Glomerular endothelial cell (primary cell): ENCODE measurements around the gene DFFB. TPM values are rescaled to one million over a fixed set of nuclear protein-coding genes. Genes with fewer than 3 reads are reported as not detected.
"Not testable (repeated sequence)": the region's sequence is repeated elsewhere in the genome, so short reads cannot be mapped to it uniquely, and the experiment has no call there.

ENCODE experiments used
- DNase-seq: peaks from one replicate; pipeline ENCODE4 v3.0.0-alpha.2; 2011; ENCODE audit warnings: low read depth, low spot score; ENCODE audit errors: extremely low read depth
- total RNA-seq: library from RNA; depleted of rRNA; stranded (reverse); fragments of >200 nt; gene quantifications from 2 replicates; pipeline ENCODE4 v1.2.3, GENCODE V29; 2015

The DFFB gene
- total RNA-seq, 1 donor from 2014 or later = 13.9 TPM

DNA sequence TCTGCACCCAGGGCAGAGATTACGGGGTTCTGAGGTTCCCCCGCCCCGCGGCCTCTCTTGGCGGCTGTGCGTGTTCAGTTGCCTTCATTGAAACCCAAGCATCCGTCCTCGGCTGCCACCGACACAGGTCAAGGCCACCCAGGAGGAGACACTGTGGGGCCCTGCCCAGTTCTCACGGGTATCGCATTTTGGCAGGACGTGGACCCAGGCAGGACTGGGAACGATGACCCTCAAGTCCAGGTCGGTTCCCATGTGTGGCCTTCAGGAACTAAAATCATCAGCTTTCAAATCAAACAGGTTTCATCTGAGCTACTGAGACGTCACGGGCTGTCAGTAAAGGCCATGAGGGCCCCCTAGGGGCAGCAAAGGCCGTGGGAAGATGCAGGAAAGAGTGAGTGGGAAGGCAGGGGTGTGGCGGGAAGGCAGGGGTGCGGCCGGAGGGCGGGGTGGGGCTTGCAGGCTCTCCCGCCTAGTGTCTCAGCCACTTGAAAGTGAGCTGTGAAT lies 49.8 kb downstream of the DFFB start:
- DNase-seq = no peak

DNA sequence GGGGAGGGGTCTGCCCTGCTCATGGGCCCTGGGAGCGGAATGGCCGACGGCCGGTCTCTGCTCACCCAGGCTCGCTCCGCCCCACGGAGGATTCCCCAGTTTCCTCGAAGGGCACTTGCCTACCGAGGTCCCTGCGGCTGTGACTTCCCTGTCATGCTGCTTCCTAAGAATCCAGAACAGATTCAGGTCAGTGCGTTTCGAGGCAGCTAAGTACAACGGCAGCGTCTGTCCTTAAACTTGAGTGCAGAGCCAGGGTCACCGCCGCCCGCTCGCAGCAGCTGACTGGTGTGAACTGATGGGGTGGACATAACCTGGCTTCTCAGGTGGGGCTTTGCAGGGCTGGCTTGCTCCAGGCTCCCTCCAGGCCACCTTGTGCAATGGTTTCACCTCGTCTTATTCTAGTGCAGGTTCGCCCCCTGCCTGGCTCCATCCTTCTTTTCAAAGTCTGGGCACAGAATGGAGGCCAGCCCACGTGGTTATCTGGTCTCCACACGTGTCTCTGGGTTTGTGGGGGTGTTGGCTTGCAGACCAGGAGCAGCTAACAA lies 50.4 kb downstream of the DFFB start:
- DNase-seq = no peak

DNA sequence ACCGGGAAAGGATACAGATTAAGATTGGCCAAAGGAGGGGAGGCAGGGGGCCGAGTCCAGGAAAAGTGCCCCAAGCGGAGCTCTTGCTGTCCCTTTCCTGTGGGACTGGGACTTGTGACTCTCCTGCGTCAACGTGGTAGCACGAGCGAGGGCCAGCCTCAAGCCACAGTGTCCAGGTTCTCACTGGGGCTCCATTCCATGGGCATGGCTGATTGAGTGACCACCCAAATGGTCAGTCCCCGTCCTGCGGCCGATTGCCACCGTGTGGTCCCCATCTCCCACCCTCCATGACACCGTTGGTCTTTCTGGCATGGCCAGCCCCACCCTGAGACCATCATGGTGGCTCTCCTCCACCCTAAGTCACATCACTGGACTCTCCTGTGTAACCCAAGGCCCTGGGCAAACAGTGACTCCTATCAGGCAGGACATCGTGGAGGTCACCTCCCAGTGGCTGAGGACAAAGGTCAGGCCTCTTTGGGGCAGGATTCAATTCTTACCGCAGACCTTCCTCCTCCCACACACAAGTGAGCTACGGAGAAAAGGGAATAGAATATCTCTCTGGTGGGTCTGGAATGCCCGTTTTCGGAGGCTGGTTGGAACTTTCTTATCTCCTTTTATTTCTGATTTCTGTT lies 51.7 kb downstream of the DFFB start:
- no peak for DNase-seq

DNA sequence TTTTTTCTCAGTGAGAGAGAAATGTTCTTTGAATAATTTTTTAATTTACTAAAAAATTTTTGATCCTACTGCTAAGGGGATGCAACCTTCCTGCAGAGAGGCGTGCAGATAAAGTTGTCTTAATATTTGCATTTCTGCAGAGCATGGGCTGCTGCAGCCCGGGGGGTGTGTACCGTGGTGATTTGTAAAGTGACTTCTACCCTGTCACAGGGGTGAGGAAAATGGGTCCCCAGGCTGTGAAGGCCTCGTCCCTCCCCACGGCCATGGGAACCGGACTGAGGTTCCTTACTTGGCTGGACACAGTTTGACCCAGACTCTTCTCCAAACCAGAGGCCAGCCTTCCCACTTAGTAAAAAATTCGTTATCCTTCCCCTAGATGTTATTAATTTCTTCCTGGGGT lies 52.3 kb downstream of the DFFB start:
- no peak for DNase-seq

DNA sequence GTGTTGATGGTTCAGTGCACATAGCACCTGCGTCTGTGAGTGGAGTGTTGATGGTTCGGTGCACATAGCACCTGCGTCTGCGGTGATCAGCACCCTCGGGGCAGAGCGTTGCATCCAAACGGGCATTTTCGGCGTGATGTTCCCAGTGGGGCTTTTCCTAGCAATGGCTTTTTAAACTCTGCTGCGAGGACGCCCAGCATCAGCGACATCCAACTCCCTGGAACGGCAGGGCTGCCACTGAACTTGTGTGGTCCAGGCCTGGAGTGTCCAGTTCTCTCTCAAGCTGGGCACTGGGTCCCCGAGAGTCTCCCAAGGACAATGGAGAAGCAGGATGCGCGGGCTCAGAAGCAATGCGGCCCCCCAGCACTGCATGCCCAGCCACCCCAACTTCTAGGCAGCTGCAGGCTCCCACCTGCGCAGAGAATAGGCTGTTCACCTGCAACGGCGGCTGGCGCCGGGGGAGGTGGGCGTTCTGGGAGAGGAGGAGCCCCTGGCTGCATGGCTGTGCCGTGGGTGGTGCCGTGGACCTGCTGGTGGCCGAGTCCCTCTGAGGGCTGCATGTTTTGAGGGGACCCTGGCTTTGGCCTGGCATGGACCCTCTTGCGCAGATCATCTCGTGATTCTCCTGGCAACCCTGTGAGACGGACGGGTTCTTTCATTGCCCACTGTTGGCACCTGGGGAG lies 52.9 kb downstream of the DFFB start:
- DNase-seq = no peak

DNA sequence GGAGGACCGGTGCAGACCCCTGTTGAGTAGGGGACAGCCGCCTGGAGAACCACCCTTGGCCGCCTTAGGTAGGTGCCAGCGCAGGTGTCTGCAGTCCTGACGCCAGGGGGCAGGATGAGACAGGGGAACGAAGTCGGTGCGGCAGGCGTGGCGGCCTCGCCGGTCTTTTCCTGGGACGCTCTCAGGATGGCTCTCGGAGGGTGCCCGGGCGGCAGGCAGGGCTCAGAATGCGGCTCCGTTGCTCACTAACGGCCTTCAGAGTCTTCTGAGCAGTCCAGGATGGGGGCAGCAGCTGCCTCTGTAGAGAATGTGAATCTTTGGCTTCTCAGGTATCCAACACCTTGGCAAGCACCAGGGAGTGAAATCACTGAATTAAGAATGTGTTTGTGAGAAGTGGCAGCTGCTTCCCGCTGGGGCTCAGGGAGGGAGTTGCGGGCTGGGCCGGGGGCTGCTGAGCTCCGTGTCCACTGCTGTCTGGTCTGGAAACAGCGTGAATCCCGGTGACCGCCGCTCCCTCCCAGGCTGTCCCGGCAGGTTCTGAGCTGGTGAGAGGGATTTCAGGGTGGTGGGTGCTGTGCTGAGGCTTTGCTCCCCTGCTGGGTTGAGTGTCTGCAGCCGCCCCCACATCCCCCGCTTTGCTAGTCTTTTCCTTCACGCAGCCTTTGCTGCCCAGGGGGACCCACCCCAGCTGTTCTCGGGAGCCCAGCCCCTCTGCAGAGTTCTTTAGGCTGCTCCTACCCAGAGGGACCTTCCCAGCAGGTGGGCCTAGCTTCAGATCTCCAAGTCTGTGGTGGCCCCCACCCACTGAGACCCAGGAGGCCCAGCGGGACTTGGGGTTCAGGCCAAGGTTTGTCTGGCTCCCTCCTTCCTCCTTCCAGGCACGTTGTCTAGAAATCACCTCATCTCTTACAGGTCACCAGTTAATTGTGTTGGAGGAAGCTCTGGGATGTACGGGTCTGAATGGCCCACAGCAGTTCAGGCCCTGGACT lies 53.9 kb downstream of the DFFB start:
- DNase-seq = no peak

DNA sequence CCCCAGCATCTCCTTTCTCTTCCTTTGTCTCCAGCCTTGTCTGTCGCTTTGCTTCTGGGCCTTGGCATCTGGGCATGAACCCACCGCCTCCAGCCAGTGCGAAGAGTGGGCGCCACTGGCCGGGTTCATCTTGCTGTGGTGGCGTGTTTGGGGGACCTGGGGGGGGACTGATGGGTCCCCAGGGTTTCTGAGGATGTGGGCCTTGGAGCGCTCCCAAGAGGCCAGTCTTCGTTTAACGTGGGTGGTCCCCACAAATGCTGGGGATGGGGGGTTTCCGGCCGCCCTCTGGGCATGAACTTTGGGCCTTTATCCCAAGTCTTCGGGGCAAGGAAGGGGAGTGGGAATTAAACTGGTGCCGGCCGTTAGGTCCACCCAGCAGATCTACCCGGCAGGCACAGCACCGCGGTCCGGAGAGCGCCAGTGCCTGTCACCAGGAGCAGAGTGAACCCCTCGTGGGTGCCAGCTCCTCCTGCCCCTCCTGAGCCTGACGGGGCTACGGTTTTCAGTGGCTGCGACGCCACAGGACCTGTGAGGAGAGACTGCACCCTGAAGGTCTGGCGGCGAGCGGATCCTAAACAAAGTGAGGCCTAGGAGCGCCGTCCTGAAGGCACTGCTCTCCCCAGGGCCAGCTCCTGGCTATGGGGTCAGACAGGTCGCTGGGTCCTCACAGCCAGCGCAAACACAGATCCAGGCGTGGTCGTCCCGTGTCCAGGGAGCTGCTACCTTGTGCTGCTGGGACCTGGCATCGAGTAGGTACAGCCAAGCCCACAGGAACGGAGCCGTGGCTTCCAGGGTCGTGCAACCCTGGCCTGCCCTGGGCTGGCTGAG lies 54.9 kb downstream of the DFFB start:
- DNase-seq = no peak

DNA sequence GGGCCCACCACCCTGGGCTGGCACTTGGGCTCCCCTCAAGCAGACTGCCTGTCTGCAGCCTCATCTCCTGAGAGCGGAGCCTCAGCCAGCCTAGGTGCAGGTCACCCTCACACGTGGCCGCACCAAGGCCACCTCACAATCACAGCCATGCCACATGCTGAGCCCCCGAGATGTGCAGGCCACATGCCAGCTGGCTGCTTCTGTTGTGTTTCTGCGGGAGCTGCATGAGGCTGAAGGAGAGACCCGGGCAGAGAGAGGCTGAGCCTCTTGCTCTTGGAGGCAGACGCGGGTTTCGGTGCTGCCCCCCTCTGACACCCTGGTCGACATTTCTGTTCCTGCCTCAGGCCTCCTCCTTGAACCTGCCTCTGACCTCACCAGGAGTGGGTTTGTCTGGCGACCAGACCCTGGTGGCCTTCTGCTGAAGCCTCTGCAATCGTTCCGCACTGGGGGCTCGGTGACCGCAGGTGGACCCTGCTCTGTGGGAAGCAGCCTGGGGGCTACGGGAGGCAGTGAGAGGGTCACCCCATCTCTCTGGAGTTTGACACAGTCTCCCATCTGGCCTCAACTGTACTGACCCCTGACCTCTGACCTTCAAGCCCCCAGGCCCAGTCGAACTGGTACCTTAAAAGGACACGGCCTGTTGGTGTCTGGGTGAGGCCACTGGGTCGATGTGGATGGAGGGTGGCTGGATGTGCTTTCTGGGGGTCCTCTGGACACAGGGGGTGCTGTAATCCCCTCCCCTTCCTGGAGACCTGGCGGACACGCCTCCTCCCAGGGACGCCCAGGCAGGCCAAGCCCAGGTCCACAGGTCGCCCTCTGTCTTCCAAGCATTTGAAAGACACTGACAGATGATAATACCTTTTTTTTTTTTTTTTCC lies 55.8 kb downstream of the DFFB start:
- DNase-seq = no peak

DNA sequence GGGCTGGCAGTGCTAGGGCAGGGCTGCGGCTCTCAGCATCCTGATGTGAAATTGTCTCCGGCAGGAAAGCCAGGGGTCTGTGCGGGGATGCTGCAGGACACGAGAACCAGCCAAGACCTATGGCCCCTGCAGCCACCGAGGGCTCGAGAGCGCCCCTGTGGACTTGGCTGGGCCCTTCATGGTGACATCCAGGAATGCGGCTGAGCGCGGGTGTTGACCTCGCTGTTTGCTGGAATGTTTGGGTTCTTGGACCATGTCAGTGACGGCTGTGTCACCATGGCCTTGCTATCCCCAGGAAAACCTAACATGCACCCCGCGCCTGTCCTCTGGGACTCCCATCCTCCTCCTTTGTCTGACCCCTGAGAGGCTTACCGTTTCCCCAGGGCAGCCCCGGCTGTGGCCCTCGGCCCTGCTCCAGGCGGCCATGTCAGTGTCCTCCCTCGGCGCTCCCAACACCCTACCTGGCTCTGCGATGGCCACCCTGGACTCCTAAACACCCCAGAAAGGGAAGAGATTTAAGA lies 57.1 kb downstream of the DFFB start:
- DNase-seq = no peak

DNA sequence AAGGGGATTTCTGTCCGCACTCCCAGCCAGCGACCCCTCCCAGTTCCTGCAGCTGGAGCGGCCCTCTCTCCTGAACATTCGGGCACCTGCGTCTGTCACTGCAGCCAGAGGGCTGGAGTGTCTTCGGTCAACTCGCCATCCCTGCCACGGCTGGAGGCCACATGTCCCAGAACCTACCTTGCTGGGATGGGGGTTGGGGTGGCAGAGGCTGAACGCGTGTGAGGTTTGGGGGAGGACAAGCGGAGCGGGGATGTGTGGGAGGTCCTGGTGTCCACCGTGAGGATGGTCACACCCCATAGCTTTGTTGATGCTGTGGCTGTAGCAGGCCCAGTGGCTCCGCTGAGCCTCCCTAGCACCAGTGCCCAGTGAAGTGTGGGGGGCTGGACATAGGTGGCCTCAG lies 57.6 kb downstream of the DFFB start:
- DNase-seq = no peak

DNA sequence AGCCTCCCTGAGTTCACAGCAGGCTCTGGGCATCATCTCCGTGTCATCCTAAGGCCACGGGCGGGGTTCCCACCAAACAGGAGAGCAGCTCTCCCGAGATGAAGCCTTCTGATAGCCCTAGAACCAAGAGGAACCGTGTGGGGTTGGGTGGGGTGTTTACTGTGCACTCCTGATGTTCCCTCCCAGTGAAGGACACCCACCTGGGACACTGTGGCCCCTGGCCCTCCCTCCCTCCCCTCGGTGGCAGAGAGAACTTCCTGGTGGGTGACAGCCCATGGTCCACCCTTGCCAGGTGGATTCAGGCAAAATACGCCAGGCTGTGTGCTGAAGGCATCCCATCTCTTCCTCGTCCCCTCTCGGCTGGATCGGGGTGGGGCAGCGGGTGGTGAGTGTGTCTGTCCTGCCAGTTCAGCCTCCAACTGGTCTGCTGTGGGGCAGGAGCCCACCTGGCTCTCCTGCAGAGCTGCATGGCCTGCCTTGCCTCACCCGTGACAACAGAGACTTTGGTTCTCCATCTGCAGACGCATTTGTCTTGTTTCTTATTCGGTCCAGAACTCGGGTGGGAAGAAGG lies 58.4 kb downstream of the DFFB start:
- no peak for DNase-seq

DNA sequence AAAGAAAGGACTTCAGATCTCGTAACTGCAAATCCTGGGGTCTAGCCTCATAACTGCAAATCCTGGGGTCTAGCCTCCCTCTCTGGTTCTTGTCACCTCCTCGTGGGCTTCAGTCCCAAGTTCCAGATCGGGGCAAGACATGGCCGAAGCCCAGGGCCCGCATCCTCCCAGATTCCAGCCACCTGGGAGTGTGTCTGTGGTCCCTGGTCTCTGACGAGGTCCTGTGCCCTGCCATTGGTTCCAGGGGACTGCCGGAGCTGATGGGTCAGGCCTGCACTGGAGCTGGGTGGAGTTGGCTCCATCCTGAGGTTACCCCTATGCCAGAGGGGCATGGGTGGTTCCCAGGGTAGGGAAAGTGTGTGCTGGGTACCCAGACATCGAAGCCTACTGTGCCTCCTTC lies 60.5 kb downstream of the DFFB start:
- DNase-seq = no peak

DNA sequence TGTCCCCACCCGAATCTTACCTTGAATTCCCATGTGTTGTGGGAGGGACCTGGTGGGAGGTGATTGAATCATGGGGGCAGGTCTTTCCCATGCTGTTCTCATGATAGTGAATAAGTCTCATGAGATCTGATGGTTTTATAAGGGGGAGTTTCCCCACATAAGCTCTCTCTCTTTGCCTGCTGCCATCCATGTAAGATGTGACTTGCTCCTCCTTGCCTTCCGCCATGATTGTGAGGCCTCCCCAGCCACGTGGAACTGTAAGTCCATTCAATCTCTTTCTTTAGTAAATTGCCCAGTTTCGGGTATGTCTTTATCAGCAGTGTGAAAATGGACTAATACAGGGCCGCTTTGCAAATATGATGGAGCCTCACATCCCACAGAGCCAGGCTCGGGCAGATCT lies 61.1 kb downstream of the DFFB start:
- not testable (repeated sequence) for DNase-seq

DNA sequence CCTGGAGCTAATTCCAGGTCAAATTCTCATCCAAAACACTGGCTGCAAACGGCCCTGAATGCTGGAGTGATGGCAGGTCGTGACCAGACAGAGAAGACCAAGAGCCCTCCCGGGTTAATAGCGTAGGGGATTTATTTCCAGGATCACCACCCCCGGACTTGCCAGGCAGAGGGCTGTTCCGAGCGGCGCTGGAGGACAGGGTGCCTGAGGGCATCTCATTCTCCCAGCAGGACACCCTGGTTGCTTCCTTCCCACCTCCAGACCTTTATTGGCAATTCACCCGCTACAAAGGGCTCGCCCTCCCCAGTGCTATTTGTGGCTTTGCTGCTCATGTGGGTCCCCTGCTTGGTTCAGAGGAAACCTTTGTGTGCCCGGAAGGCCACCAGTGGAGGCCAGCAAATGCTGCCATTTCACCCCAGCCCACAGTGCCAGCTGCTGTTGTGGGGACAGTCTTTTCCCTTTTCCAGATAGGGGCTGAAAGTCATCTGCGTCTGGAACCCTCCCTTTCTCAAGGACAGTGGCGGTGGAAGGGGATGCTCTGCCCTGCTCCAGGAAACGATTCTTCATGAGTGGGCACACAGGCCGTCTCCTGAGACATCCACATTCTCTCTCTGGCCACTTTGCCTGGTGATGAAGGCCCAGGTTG lies 61.8 kb downstream of the DFFB start:
- DNase-seq = no peak

DNA sequence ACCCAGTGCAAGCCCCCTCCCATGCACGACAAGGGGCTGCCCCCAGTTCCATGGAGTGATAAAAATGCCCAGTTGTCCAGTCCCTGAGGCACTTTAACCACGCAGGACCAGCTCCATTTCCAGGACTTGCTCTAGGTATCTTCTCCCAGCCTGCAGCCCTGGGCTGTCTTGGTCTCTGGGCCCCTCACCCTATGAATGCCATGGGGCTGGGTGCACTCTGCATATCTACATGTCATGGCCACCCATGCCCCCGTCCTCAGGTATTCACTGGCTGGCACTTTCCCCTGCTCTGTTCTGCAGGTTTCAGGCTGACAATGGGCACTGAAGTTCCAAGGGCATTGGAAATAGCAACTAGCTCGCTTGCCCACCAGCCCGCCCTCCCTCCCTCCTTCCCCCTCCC lies 62.4 kb downstream of the DFFB start:
- no peak for DNase-seq

DNA sequence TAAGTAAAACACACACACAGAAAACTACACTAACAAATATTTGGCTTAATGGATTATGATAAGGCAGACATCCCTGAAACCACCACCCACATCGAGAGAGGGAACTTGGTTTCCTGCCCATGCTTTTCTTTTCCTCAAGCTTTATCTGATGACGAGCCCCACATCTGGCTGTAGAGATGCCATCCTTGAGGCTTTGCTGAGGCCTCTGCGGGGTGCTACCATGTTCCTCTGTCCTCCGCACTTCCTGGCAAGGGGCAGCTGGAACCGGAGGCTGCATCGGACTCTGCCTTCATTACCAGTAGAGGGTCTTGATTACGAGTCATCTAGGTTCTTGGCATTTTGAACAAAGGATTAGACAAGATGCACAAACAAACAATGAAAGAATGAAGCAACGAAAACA lies 64.5 kb downstream of the DFFB start:
- no peak for DNase-seq

DNA sequence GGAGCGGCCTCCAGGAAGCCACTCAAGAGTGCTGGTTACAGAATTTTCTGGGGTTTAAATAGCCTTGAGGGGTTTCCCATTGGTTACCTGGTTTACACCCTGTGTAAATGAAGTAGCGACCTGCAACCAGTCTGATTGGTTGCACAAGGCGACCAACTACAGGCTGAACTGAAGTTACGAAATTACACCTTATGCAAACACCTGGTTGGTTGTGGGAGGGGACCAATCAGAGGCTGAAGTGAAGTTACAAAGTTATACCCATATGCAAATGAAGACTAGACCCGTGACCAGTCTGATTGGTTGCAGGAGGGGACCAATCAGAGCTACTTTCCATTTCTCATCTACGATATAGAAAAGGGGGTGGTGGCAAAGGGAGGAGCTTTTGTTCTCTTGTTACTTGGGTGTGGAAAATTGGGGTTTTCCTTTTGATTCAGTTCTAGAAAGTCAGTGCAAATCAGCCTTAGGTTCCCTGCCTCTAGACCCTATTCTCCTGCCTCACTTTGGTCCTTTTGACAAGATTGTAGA lies 65.0 kb downstream of the DFFB start:
- no peak for DNase-seq

DNA sequence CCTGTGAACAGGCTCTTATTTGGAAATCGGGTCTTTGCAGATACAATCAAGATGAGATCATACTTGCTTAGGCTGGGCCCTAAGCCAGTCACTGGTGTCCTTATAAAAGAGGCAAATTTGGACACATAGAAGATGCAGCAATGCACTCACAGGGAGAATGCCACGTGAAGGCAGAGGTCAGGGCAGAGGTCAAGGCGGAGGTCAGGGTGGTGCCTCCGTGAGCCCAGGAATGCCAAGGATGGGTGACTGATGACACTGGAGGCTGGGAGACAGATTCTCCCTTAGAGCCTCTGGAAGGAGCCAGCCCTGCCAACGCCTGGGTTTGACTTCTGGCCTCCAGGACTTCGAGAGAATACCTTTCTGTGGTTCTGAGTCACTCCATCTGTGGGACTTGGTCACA lies 65.6 kb downstream of the DFFB start:
- DNase-seq = no peak
